ENCODE results near the gene HIGD2B. TPM values are rescaled to one million over a fixed set of nuclear protein-coding genes. Genes with fewer than 3 reads are reported as not detected.
"Not testable (repeated sequence)": the region's sequence is repeated elsewhere in the genome, so short reads cannot be mapped to it uniquely, and the experiment has no call there.

The HIGD2B gene
- total and polyA plus RNA-seq, 8 donors, result 0.24 TPM; not detected in 7

DNA sequence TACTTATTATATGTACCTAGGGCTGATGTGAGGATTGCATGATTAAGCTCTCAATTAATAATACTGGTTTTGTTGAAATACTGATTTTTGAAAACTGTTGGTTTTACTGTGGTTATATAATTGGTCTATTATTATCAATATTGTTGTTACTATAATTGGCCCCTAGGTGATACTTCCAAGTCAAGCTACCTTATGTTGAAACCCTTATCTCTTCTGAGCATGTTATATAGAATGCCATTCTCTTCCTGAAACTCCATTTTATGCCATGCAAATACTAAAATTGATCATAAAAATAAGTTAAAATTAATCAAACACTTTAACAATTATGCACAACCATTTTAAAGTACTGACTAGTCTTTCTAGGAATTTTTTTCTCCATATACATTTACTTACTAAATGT, 46.1 kb upstream of the HIGD2B start:
- H3K27ac ChIP-seq, result no peak overlapping the region
- no peaks in the 10 kb centered on the region for H3K9me3 ChIP-seq
- no peaks in the 10 kb centered on the region for H3K4me1 ChIP-seq
- no peaks in the 10 kb centered on the region for H3K27me3 ChIP-seq
- DNase-seq, result no peak
- TF ChIP-seq, protein P1, sequence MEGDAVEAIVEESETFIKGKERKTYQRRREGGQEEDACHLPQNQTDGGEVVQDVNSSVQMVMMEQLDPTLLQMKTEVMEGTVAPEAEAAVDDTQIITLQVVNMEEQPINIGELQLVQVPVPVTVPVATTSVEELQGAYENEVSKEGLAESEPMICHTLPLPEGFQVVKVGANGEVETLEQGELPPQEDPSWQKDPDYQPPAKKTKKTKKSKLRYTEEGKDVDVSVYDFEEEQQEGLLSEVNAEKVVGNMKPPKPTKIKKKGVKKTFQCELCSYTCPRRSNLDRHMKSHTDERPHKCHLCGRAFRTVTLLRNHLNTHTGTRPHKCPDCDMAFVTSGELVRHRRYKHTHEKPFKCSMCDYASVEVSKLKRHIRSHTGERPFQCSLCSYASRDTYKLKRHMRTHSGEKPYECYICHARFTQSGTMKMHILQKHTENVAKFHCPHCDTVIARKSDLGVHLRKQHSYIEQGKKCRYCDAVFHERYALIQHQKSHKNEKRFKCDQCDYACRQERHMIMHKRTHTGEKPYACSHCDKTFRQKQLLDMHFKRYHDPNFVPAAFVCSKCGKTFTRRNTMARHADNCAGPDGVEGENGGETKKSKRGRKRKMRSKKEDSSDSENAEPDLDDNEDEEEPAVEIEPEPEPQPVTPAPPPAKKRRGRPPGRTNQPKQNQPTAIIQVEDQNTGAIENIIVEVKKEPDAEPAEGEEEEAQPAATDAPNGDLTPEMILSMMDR (IDR thresholded peaks at IDR 0.05), result no peak
- no peak overlapping the region for H3K4me3 ChIP-seq
- H3K36me3 ChIP-seq, result peaks cover 0 to 42% of the 10 kb centered on the region in 2 donors
- intact Hi-C loops (cut with DNase I), result no loop called here
- no peak for ATAC-seq

DNA sequence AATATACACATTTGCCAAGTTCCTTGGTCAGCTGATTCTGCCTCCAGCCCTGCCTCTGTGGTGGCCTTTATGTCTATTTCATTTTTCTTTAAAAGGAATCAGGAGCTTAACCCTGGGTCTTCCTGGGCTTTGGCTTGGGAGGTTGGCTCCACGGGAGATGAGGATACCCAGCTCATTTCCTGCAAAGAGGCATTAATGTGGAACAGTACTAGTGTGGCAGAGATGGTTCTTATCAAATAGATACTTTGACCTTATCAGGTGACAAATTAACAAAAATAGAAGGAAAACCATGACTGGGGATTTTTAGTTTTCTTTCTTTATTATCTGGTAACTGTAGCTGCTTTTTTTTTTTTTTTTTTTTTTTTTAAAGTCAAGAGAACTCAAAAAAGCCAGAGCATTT, 42.8 kb upstream of the HIGD2B start:
- intact Hi-C loops (cut with DNase I), result no loop called here
- Histone ChIP-seq H3K27me3 (no peaks in the 10 kb centered on the region), H3K9me3 (no peaks in the 10 kb centered on the region), H3K4me3 (no peak overlapping the region), H3K36me3 (peaks cover 0 to 16% of the 10 kb centered on the region in 2 donors), H3K4me1 (no peaks in the 10 kb centered on the region), H3K27ac (no peak overlapping the region)
- TF ChIP-seq, protein P1 (IDR thresholded peaks at IDR 0.05), result no peak
- DNase-seq, result no peak
- no peak for ATAC-seq

DNA sequence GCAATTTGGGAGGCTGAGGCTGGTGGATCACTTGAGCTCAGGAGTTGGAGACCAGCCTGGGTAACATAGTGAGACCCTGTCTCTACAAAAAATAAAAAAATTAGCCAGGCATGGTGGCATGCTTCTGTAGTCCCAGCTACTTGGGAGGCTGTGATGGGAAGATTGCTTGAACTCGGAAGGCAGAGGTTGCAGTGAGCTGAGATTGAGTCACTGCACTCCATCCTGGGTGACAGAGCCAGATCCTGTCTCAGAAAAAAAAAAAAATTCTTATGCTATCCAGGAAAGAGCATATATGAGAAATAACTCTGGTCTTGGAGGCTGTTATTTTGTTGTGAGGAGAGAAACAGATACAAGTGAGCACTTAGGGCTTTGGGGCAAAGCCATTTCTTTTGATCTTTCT, 42.3 kb upstream of the HIGD2B start:
- H3K4me1 ChIP-seq; intact Hi-C loops (cut with DNase I); H3K27me3 ChIP-seq; H3K9me3 ChIP-seq; H3K27ac ChIP-seq; H3K4me3 ChIP-seq; ATAC-seq; DNase-seq: not testable (repeated sequence)
- H3K36me3 ChIP-seq, result peaks cover 0 to 16% of the 10 kb centered on the region in 2 donors

DNA sequence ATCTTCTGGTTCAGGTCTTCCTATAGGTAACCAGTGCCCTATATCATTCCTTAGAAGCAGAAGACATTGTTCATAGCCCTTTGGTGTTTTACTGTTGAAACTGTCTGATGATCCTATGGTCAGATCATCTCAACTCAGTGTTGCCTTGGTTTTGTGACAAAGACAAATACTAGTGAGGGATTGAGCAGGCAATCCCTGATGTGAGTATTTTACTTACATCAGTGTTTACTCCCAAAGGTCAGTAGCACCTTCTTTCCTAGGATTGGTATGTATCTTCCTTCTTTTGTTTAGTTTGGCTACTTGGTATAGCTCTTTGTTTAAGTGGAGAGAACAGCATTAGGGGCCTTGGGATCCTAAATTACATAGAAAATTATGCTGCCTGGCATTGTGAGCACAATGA, 41.2 kb upstream of the HIGD2B start:
- Histone ChIP-seq H3K4me1 (no peaks in the 10 kb centered on the region), H3K27ac (no peak overlapping the region), H3K36me3 (peaks cover 0 to 12% of the 10 kb centered on the region in 2 donors), H3K27me3 (no peaks in the 10 kb centered on the region), H3K9me3 (no peaks in the 10 kb centered on the region), H3K4me3 (no peak overlapping the region)
- intact Hi-C loops (cut with DNase I), result no loop called here
- TF ChIP-seq, protein P1 (IDR thresholded peaks at IDR 0.05), result no peak
- DNase-seq (no peak), ATAC-seq (no peak)

DNA sequence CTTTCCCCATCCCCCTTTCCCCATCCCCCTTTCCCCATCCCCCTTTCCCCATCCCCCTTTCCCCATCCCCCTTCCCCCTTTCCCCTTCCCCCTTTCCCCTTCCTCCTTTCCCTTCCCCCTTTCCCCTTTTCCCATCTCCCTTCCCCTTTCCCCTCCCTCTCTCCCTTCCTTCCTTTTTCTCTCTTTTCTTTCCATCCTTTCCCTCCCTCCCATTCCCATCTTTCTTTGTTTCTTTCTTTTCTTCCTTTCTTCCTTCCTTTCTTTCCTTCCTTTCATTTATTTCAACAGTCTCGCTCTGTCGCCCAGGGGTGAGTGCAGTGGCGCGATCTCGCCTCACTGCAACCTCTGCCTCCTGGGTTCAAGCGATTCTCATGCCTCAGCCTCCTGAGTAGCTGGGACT, 39.9 kb upstream of the HIGD2B start:
- H3K9me3 ChIP-seq; H3K27me3 ChIP-seq; ATAC-seq; H3K27ac ChIP-seq; H3K4me3 ChIP-seq; DNase-seq; H3K36me3 ChIP-seq; H3K4me1 ChIP-seq; intact Hi-C loops (cut with DNase I): not testable (repeated sequence)

DNA sequence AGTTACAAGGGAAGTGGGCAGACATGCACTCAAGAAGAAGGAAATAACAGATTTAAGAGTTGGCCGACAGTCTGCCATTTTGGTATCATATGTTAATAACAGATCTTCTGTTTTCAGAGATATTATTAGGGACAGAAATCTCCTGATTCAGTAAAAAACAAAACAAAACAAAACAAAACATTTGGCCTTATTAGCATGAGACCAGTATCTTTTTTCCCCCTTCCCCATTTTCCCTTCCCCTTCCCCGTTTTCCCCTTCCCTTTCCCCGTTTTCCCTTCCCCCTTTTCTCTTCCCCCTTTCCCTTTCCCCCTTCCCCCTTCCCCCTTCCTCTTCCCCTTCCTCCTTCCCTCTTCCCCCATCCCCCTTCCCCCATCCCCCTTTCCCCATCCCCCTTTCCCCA, 39.5 kb upstream of the HIGD2B start:
- DNase-seq, result no peak
- no peaks in the 10 kb centered on the region for H3K9me3 ChIP-seq
- no peak overlapping the region for H3K4me3 ChIP-seq
- ATAC-seq, result no peak
- no peaks in the 10 kb centered on the region for H3K4me1 ChIP-seq
- no peak overlapping the region for H3K27ac ChIP-seq
- no peaks in the 10 kb centered on the region for H3K27me3 ChIP-seq
- TF ChIP-seq, protein P1 (IDR thresholded peaks at IDR 0.05), result no peak
- intact Hi-C loops (cut with DNase I), result no loop called here
- no peaks in the 10 kb centered on the region for H3K36me3 ChIP-seq
